ENCODE data around the gene PLRG1.

DNA sequence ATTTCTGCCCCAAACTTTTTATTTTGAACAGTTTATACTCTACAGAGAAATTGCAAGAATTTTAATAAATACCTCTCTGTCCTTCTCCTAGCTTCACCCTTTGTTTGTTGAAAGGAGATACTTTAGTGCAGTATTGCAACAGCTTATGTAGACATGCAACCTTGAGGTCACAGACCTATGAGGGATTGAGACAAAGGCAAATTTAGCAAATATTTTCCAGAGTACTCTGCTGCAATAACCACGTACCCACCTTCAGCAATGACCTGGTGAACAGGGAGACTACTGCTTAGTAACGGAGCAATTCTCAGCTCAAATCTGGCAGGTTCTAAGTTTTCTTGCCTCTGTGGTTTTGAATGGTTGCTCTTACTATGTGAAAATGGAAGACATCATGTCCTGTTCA, 27.1 kb upstream of the PLRG1 start:
- TF ChIP-seq, protein P1, sequence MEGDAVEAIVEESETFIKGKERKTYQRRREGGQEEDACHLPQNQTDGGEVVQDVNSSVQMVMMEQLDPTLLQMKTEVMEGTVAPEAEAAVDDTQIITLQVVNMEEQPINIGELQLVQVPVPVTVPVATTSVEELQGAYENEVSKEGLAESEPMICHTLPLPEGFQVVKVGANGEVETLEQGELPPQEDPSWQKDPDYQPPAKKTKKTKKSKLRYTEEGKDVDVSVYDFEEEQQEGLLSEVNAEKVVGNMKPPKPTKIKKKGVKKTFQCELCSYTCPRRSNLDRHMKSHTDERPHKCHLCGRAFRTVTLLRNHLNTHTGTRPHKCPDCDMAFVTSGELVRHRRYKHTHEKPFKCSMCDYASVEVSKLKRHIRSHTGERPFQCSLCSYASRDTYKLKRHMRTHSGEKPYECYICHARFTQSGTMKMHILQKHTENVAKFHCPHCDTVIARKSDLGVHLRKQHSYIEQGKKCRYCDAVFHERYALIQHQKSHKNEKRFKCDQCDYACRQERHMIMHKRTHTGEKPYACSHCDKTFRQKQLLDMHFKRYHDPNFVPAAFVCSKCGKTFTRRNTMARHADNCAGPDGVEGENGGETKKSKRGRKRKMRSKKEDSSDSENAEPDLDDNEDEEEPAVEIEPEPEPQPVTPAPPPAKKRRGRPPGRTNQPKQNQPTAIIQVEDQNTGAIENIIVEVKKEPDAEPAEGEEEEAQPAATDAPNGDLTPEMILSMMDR (IDR thresholded peaks at IDR 0.05; ENCODE audit: low read length) = no peak
- TF ChIP-seq EZH2 (IDR thresholded peaks at IDR 0.05; ENCODE audit: borderline replicate concordance, low read length) = no peak

Data from OCI-LY1 (cell line).